HEK293T (cell line): Measurements from ENCODE around the gene KRTAP10-10.
"Not testable (repeated sequence)": the region's sequence is repeated elsewhere in the genome, so short reads cannot be mapped to it uniquely, and the experiment has no call there.

Experiments used
- CTCF ChIA-PET: fragments of 350-600 bp; formaldehyde crosslinking; extraction: SDS; loops from one replicate; lab custom pipeline; 2021; ENCODE audit warnings: antibody characterized with exemption, inconsistent platforms; lab: Yijun Ruan, JAX
- POLR2A ChIA-PET: fragments of 350-600 bp; formaldehyde crosslinking; extraction: SDS; loops from one replicate; lab custom pipeline; 2020; ENCODE audit warnings: antibody characterized with exemption, inconsistent platforms; lab: Yijun Ruan, JAX
- DNase-seq: peaks from one replicate; pipeline ENCODE4 v3.0.0; 2012; ENCODE audit warnings: mixed read lengths; ENCODE audit errors: extremely low spot score
- ARNT ChIP-seq: fragments of 450-650 bp; IDR thresholded peaks from 2 replicates; pipeline ENCODE4 v1.6.1; 2017; ENCODE audit warnings: mild to moderate bottlenecking
- BHLHE40 ChIP-seq: fragments of 450-650 bp; IDR thresholded peaks from 2 replicates; pipeline ENCODE4 v1.6.1; 2016; ENCODE audit warnings: mild to moderate bottlenecking, moderate library complexity, borderline replicate concordance
- CTBP1 ChIP-seq: fragments of 450-650 bp; IDR thresholded peaks from 2 replicates; pipeline ENCODE4 v1.6.1; 2016; ENCODE audit warnings: borderline replicate concordance
- ELF4 ChIP-seq: fragments of 450-650 bp; IDR thresholded peaks from 2 replicates; pipeline ENCODE4 v1.6.1; 2017; ENCODE audit warnings: antibody characterized with exemption
- FOXA1 ChIP-seq: fragments of 450-650 bp; IDR thresholded peaks from 2 replicates; pipeline ENCODE4 v1.6.1; 2016; ENCODE audit warnings: mild to moderate bottlenecking
- FOXK2 ChIP-seq: fragments of 450-650 bp; IDR thresholded peaks from 2 replicates; pipeline ENCODE4 v1.6.1; 2016; ENCODE audit warnings: mild to moderate bottlenecking
- FOXM1 ChIP-seq: fragments of 450-650 bp; IDR thresholded peaks from 2 replicates; pipeline ENCODE4 v1.6.1; 2017; ENCODE audit warnings: mild to moderate bottlenecking, borderline replicate concordance
- HDGF ChIP-seq: fragments of 450-650 bp; IDR thresholded peaks from 2 replicates; pipeline ENCODE4 v1.6.1; 2017; ENCODE audit warnings: antibody characterized with exemption, borderline replicate concordance
- L3MBTL2 ChIP-seq: fragments of 450-650 bp; conservative IDR thresholded peaks from 2 replicates; pipeline ENCODE4 v1.6.1; 2016; ENCODE audit warnings: mild to moderate bottlenecking
- LEF1 ChIP-seq: fragments of 450-650 bp; IDR thresholded peaks from 2 replicates; pipeline ENCODE4 v1.6.1; 2017; ENCODE audit warnings: mild to moderate bottlenecking, borderline replicate concordance
- NFRKB ChIP-seq: fragments of 450-650 bp; IDR thresholded peaks from 2 replicates; pipeline ENCODE4 v1.6.1; 2016; ENCODE audit warnings: mild to moderate bottlenecking, moderate library complexity
- PKNOX1 ChIP-seq: fragments of 450-650 bp; IDR thresholded peaks from 2 replicates; pipeline ENCODE4 v1.6.1; 2016
- SP1 ChIP-seq: fragments of 450-650 bp; IDR thresholded peaks from 2 replicates; pipeline ENCODE4 v1.6.1; 2017
- SUZ12 ChIP-seq: fragments of 450-650 bp; IDR thresholded peaks from 2 replicates; pipeline ENCODE4 v1.6.1; 2016; ENCODE audit warnings: mild to moderate bottlenecking
- TARDBP ChIP-seq: fragments of 450-650 bp; IDR thresholded peaks from 2 replicates; pipeline ENCODE4 v1.6.1; 2016
- ZNF384 ChIP-seq: fragments of 450-650 bp; IDR thresholded peaks from 2 replicates; pipeline ENCODE4 v1.6.1; 2016

The KRTAP10-10 gene

GRCh38 chr21:44637018-44637850 lies at the start of gene KRTAP10-10:
TSS of gene KRTAP10-10 (plus strand) at chr21:44637356. CDS start at chr21:44637418, 62 bp downstream.
- TF ChIP-seq L3MBTL2 (no peak), SUZ12 (no peak), CTBP1 (no peak), NFRKB (no peak), LEF1 (no peak), BHLHE40 (no peak), PKNOX1 (no peak), ELF4 (no peak), TARDBP (no peak), FOXM1 (no peak), ARNT (no peak), HDGF (no peak), FOXK2 (no peak), FOXA1 (no peak), SP1 (no peak), ZNF384 (no peak)
- no peak for DNase-seq
- CTCF ChIA-PET: interaction anchor here (0.6 kb wide), 1 partner anchor 34 kb away, joined by 4 read pairs; no protein-coding TSS in a partner anchor
- POLR2A ChIA-PET: no interaction called here

GRCh38 chr21:44589094-44589493 lies 48.1 kb upstream of the KRTAP10-10 start:
- no peak for DNase-seq
- POLR2A ChIA-PET: no interaction called here
- CTCF ChIA-PET: no interaction called here
- no peak for TF ChIP-seq LEF1
- TF ChIP-seq ZNF384: no peak

- CTCF ChIA-PET: no interaction called here
- no peak for DNase-seq
- no peak for TF ChIP-seq HDGF
- no peak for TF ChIP-seq SUZ12
- TF ChIP-seq PKNOX1: no peak
- no peak for TF ChIP-seq ELF4
- no peak for TF ChIP-seq NFRKB
- TF ChIP-seq TARDBP: no peak
- no peak for TF ChIP-seq LEF1
- no peak for TF ChIP-seq FOXM1
- TF ChIP-seq FOXA1: no peak
- no peak for TF ChIP-seq ARNT
- TF ChIP-seq L3MBTL2: no peak
- no peak for TF ChIP-seq ZNF384
- TF ChIP-seq SP1: no peak
- POLR2A ChIA-PET: no interaction called here
Observed at GRCh38 chr21:44589586-44590305, 47.4 kb upstream of the KRTAP10-10 start.

GRCh38 chr21:44590311-44590721 lies 46.8 kb upstream of the KRTAP10-10 start:
- ChIA-PET CTCF (no interaction called here), POLR2A (no interaction called here)
- DNase-seq: no peak
- TF ChIP-seq FOXK2: no peak
- TF ChIP-seq ZNF384: no peak
- no peak for TF ChIP-seq TARDBP
- TF ChIP-seq L3MBTL2: no peak

- POLR2A ChIA-PET, DNase-seq, CTCF ChIA-PET: not testable (repeated sequence)
Observed at GRCh38 chr21:44590897-44591800, 46.0 kb upstream of the KRTAP10-10 start.

- CTCF ChIA-PET, DNase-seq, POLR2A ChIA-PET: not testable (repeated sequence)
Observed at GRCh38 chr21:44591801-44592130, 45.4 kb upstream of the KRTAP10-10 start.
